GM12801 (cell line): ENCODE results near the gene USP48.

ENCODE experiments used
- CTCF ChIP-seq: IDR thresholded peaks from one replicate; pipeline ENCODE4 v1.5.1; 2011; ENCODE audit warnings: control low read depth; ENCODE audit not compliant: insufficient read length; ENCODE audit errors: extremely low read depth

Gene USP48

GRCh38 chr1:21665711-21666575 is 117.0 kb downstream of the USP48 start:
- TF ChIP-seq CTCF: no peak

- no peak for TF ChIP-seq CTCF
Observed at GRCh38 chr1:21664806-21665588, 118.0 kb downstream of the USP48 start.

GRCh38 chr1:21663951-21664805 is 118.8 kb downstream of the USP48 start:
- no peak for TF ChIP-seq CTCF

- no peak for TF ChIP-seq CTCF
Observed at GRCh38 chr1:21663248-21663950, 119.5 kb downstream of the USP48 start.

GRCh38 chr1:21662426-21663247 is 120.3 kb downstream of the USP48 start:
- TF ChIP-seq CTCF: no peak

- TF ChIP-seq CTCF: no peak
Observed at GRCh38 chr1:21661886-21662285, 121.1 kb downstream of the USP48 start.
